HG02798 (cell line): ENCODE results near the gene CPTP.

Source experiments
- ATAC-seq: cut with Tn5 transposase; IDR thresholded peaks from one replicate; pipeline ENCODE4 v1.9.1; 2021; ENCODE audit warnings: mild to moderate bottlenecking; ENCODE audit not compliant: unreplicated experiment, poor library complexity

Gene CPTP

GRCh38 chr1:1317420-1317819 lies 7.2 kb upstream of the CPTP start:
- ATAC-seq = no peak

- ATAC-seq = no peak
Measured at GRCh38 chr1:1318131-1318652, 6.4 kb upstream of the CPTP start.

- no peak for ATAC-seq
Measured at GRCh38 chr1:1318777-1319645, 5.6 kb upstream of the CPTP start.

DNA sequence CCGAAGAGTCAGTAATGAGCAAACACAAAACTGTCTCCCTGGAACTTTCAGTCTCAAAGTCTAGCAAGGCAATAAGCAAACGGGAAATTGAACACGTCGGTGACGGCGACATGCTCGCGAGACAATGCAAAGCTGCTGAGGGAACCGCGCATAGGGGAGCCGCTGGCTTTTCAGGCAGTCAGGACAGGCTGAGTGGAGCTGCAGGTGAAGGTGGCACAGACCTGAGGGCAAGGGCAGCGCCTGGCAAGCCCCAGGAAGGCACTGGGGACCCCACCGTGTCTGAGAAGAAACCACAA lies 5.0 kb upstream of the CPTP start:
- no peak for ATAC-seq

DNA sequence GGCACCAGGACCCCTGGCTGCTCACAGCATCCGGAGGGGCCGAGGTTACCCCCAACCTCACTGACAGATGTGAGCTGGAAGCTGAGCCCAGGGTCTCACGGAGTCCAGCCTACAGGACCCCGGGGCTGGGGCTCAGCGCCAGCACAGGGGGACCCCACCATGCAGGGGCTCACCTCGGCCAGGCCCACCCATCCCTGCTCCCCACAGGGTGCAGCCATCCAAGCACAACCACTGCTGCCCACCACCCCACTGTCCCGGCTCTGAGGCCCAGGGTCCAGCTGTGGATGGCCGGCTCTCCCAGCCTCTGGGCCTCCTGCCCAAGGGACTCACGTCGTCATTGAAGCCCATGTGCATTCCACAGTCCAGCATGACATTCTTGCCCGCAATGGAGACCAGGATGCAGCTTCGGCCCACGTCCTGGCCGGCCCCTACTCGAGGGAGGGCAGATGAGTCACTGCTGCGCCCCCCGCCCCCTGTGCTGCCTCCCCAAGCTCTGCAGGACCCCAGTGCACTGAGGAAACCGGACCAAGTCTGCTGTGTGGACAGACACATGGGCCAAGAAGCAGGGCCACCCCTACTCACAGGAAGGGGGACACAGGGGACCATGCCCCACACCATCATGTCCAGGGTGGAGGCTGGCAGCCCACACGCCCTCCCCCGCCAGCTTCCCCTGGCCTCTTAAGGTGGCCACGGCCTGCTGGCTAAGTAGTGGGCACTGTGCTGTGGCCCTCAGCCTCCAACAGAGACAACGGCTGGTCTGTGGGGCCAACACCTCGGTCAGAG lies 3.7 kb upstream of the CPTP start:
- no peak for ATAC-seq

DNA sequence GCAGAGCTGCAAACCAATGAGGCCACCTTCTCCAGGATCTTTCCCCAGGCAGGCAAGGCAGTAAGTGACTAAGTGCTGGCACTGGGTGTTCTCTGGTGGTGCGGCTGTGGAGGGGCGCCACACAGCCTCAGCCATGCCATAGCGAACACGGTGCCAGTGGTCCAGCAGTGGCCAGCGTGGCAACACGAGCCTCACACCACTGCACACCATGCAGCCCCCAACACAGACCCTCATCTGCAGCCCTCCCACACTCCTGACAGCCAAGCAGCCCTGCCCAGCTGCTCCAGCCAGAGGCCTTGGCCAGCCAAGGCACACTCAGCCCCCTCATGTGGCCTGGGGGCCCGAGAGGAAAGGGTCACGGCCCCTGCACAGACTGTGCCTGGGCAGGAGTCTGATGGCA lies 3.1 kb upstream of the CPTP start:
- no peak for ATAC-seq

GRCh38 chr1:1322418-1322817 lies 2.2 kb upstream of the CPTP start:
- no peak for ATAC-seq

DNA sequence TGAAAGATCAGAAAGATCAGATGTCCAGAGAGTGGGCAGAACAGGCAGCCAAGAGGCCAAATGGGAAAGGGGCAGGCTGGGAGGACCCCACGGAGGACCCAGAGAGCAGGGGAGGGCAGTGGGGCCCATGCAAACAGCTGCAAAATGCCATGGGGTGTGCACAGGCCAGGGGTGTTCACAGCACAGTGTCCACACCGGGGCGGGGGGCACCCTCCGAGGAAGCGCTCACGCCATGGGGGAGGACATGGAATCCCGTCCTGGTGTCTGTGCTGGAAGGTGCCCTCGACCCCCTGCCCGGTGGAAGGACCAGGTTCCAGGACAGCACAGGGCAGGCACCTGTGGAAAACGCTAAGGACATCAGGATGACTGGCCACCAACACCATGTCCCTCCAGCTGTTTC lies 1.6 kb upstream of the CPTP start:
- ATAC-seq = no peak

DNA sequence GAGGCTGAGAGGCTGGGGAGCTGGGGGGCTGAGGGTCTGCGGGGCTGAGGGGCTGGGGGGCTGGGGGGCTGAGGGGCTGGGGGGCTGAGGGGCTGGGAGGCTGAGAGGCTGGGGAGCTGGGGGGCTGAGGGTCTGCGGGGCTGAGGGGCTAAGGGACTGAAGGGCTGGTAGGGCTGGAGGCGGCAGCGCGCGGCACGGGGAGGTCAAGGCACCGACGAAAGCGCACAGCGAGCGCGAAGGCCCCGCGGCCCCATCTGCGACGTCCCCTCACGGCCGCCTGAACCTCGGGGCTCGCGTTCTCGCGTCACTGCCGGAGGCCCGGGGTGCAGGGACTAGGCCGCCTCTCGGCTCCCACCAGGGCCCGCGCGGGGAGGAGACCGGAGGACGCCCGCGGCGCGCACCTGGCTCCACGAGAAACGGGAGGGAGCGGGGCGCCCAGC lies 498 bp upstream of the CPTP start:
- ATAC-seq = peak; percentile 29

DNA sequence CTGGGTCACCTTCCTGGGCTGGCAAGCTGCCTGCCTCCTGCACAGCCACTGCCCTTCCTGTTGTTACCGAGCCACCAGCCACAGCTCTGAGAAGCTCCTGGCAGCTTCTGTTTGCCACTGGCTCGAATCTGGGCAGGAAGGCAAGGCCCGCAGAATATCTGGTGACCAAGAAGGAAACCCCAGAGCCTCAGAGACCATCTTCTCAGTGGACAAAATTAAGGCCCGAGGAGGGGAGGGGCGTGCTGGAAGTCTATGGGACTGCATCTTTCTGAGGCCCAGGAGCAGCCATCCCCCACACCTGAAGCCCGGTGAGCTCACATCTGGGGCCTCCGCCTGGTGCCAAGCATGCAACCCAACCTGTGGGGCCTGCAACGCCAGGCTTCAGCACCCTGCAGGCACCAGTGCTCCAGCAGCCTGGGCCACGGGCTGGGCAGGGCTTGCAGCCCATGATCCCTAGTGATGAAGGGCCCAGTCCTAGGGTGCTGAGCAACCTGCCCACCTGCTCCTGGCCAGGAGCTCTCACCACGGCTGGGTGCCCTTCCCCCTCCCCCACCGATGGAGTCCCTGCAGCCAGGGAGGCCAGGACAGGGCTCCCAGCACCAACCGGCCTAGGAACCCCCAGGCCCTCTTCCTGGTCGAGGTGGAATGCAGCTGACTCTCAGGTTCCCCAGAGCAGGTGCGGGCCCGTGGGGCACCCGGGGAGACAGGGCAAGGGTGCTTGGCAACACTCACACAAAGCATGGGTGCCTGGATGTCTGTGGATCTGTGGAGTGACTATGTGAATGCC lies 879 bp downstream of the CPTP start:
- no peak for ATAC-seq

GRCh38 chr1:1326075-1326605 lies 1.5 kb downstream of the CPTP start:
- ATAC-seq = no peak

GRCh38 chr1:1327291-1327690 lies 2.7 kb downstream of the CPTP start:
- no peak for ATAC-seq

- no peak for ATAC-seq
Measured at GRCh38 chr1:1328254-1328653, 3.7 kb downstream of the CPTP start.

DNA sequence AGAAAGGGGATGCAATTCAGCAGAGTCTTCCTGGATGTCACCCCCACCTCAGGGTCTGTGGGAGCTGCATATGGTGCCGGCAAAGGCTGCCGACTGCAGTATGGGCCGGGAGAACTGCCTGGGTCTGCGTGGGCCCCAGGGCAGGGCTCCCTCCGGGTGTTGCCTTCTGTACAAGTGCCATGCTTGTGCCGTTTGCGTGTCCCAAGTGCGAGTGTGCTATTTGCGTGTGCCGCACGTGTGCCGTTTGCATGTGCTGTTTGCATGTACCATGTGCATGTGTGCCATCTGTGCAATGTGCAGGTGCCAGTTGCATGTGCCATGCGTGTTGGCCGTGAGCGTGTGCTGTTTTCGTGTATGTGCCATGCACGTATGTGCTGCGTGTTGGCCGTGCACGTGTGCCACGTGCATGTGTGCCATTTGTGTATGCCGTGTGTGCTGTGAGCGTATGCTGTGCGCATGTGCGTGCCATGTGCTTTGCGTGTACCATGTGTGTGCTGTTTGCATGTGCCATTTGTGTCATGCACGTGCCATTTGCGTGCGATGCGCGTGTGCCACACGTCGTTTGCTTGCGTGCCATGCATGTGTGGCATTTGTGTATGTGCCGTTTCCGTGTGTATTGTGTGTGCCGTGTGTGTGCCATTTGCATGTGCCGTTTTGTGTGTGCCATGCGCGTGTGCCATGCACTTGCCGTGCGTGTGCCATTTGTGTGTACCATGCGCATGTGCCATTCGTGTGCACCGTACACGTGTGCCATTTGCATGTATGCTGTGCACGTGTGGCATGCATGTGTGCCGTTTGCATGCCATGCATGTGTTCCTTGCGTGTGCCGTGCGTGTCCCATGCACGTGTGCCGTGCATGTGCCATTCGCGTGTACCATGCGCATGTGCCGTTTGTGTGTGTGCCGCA lies 5.0 kb downstream of the CPTP start:
- ATAC-seq = no peak

- no peak for ATAC-seq
Measured at GRCh38 chr1:1330366-1331067, 5.9 kb downstream of the CPTP start.

- ATAC-seq = no peak
Measured at GRCh38 chr1:1331068-1331965, 6.7 kb downstream of the CPTP start, which contains the start of gene TAS1R3. Gene TAS1R3 (plus strand): TSS chr1:1331280. CDS start chr1:1331346, 66 bp downstream.

DNA sequence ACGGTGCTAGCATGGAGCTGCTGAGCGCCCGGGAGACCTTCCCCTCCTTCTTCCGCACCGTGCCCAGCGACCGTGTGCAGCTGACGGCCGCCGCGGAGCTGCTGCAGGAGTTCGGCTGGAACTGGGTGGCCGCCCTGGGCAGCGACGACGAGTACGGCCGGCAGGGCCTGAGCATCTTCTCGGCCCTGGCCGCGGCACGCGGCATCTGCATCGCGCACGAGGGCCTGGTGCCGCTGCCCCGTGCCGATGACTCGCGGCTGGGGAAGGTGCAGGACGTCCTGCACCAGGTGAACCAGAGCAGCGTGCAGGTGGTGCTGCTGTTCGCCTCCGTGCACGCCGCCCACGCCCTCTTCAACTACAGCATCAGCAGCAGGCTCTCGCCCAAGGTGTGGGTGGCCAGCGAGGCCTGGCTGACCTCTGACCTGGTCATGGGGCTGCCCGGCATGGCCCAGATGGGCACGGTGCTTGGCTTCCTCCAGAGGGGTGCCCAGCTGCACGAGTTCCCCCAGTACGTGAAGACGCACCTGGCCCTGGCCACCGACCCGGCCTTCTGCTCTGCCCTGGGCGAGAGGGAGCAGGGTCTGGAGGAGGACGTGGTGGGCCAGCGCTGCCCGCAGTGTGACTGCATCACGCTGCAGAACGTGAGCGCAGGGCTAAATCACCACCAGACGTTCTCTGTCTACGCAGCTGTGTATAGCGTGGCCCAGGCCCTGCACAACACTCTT lies 7.6 kb downstream of the CPTP start:
- no peak for ATAC-seq
